ENCODE data around the gene ENTPD6. TPM values are rescaled to one million over a fixed set of nuclear protein-coding genes. Genes with fewer than 3 reads are reported as not detected.

Gene ENTPD6
- total RNA-seq, 2 experiments from 2014 or later = 47.7 to 48.2 TPM

GRCh38 chr20:25272223-25273000, 76.9 kb downstream of the ENTPD6 start:
- Mint-ChIP-seq H3K27me3 (no peaks in the 10 kb centered on the region), H3K27ac (no peak overlapping the region), H3K4me3 (no peak overlapping the region), H3K36me3 (ENCODE audit: low read depth) (peaks cover 6% of the 10 kb centered on the region), H3K9me3 (no peaks in the 10 kb centered on the region), H3K4me1 (no peaks in the 10 kb centered on the region)
- ChIA-PET CTCF (no interaction called here), POLR2A (no interaction called here)
- DNase-seq = no peak

DNA sequence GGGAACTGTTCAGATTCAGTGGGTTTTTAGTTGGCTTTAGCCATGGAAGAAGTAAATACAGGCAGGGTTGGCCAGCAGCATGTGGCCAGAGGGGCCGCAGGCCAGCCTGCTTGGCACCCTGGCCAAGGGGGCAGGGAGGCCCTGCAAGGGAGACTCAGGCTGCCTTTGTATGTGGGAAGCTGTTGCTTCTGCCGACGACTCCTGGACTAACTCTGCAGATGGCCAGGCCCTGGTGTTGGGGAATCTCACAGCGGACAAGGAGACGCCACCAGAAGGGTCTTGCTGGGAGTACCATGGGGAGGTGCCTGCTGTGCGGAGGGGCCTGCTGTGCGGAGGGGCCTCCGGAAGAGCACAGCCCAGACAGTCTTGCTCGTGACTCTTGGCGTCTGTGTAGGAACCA, 77.5 kb downstream of the ENTPD6 start:
- Mint-ChIP-seq H3K9me3 (no peaks in the 10 kb centered on the region), H3K4me3 (no peak overlapping the region), H3K4me1 (no peaks in the 10 kb centered on the region), H3K27me3 (no peaks in the 10 kb centered on the region), H3K27ac (no peak overlapping the region), H3K36me3 (ENCODE audit: low read depth) (peaks cover 6% of the 10 kb centered on the region)
- no peak for DNase-seq
- ChIA-PET CTCF (no interaction called here), POLR2A (no interaction called here)

DNA sequence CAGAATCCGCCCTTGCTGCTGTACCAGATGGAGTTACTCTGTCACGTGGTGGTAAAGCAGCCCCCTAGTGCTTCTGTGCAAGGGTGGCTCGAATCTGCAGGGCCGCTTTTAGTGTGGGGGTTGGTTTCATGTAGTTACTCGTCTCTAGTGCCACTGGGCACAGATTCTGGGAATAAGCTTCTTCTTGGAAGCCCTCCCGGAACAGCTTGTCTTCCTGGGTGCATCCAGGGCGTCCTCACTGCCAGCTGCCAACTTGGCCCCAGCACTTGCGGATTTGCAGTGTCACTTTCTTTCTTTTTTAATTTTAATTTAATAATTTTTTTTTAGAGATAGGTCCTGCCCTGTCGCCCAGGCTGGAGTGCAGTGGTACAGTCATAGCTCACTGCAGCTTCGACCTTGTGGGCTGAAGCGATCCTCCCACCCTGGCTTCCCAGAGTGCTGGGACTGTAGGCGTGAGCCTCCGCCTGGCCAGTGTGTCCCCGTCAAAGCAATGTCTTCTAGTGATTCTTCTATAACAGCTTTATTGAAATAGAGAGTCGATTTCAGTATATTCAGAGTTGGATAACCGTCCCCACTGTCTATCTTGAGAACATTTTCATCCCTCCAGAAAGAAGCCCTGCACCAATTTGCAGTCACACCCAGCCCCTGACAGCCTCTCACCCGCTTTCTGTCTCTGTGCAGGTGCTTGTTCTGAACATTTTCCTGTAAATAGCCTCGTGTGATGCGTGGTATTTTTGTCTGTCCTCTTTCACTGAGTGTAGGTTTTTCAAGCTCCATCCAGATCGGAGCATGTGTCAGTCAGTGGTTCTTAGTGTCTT, 78.2 kb downstream of the ENTPD6 start:
- H3K27me3 Mint-ChIP-seq = no peaks in the 10 kb centered on the region
- H3K36me3 Mint-ChIP-seq (ENCODE audit: low read depth) = peaks cover 6% of the 10 kb centered on the region
- DNase-seq = no peak
- H3K4me1 Mint-ChIP-seq = no peaks in the 10 kb centered on the region
- no peak overlapping the region for H3K4me3 Mint-ChIP-seq
- H3K27ac Mint-ChIP-seq = no peak overlapping the region
- H3K9me3 Mint-ChIP-seq = no peaks in the 10 kb centered on the region
- ChIA-PET CTCF (no interaction called here), POLR2A (interaction anchor here (0.7 kb wide), 1 partner anchor 26 kb away, joined by 4 read pairs; the partner anchor contains the start of gene PYGB)

GRCh38 chr20:25274481-25274880, 79.0 kb downstream of the ENTPD6 start:
- no peak overlapping the region for H3K27ac Mint-ChIP-seq
- no peaks in the 10 kb centered on the region for H3K27me3 Mint-ChIP-seq
- no peak for DNase-seq
- ChIA-PET CTCF (no interaction called here), POLR2A (no interaction called here)
- peaks cover 4% of the 10 kb centered on the region for H3K36me3 Mint-ChIP-seq (ENCODE audit: low read depth)
- no peak overlapping the region for H3K4me3 Mint-ChIP-seq
- no peaks in the 10 kb centered on the region for H3K4me1 Mint-ChIP-seq
- no peaks in the 10 kb centered on the region for H3K9me3 Mint-ChIP-seq

DNA sequence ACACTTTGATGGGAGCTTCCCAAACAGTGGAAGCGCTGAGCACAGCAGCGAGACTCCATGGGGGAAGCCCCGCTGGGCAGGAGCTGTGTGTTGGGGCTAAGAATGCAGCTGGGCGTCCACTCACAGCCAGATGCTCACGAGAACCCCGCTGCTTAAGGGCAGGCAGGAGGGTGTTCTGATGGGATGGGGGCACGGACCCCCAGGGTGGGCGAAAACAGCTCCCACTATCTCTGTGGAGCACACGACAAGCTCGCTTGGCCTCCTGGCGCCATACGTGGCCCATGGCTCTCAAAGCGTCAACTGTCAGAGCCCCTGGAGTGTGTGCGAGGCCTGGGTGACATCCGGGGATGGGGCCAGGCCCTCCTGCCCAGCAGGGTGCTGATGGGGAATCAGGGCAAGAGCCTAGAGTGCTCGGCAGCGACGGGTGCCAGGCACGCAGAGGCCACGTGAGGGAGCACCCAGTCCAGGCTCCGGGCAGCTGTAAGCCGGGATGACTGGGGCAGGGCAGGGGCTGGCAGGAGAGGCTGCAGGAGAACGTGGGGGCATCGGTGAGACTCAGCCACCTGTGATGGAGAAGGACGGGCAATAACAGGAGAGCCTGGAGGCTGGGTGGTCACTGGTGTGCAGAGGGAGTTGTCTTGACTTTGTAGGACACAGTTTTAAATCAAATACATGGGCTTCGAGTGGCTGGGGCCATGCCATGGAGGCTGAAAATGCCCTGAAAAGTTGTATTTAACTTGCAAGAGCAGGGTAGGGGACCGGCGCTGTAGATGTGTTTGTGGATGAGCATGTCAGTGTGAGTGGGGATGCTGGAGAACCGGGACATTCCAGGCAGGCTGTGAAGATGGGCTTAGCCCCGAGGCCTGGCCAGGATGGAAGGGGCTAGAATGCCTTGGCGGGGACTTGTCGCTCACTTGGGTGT, 79.6 kb downstream of the ENTPD6 start:
- ChIA-PET CTCF (no interaction called here), POLR2A (no interaction called here)
- no peak overlapping the region for H3K27ac Mint-ChIP-seq
- no peaks in the 10 kb centered on the region for H3K27me3 Mint-ChIP-seq
- H3K36me3 Mint-ChIP-seq (ENCODE audit: low read depth) = peaks cover 4% of the 10 kb centered on the region
- no peak overlapping the region for H3K4me3 Mint-ChIP-seq
- H3K9me3 Mint-ChIP-seq = no peaks in the 10 kb centered on the region
- H3K4me1 Mint-ChIP-seq = no peaks in the 10 kb centered on the region
- no peak for DNase-seq

DNA sequence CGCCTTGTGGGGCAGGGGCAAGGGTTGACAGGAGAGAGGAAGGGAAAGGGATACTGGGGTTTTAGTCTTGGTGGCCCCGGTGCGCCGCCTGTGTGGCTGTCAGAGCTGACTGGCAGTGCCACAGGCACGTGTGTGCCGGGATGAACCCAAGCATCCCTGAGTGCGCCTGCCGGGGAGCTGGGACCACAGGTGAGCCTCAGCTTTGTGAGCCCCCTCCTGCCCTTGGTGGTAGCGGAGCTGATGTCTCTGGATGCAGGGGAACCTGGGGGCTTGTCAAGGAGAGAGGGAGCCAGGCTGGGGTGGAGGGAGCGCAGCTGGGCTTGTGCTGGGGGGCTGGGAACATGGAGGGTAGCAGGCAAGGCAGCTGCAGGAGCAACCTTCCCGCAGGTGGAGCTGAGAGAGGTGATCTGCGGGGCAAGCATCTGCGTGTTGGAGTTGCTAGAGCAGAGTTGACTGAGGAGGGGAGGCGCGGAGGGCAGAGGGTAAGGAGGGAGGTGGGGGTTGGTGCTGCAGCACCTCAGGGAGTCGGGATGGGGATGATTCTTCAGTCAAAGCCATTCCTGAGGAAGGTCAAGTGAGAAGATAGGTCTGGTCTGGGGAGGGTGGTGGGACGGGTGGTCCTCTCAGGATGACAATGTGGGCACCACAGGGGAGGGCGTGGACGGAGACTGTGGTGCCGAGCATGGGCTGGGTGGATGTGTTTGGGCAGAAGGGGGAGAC, 80.5 kb downstream of the ENTPD6 start:
- Mint-ChIP-seq H3K36me3 (ENCODE audit: low read depth) (peaks cover 4% of the 10 kb centered on the region), H3K4me3 (no peak overlapping the region), H3K4me1 (no peaks in the 10 kb centered on the region), H3K27ac (no peak overlapping the region), H3K9me3 (no peaks in the 10 kb centered on the region), H3K27me3 (no peaks in the 10 kb centered on the region)
- CTCF ChIA-PET = no interaction called here
- POLR2A ChIA-PET = no interaction called here
- DNase-seq = no peak

Other genes starting within 250 kb of the ENTPD6 start
- 100 to 1,000 TPM; 178 to 182 TPM for gene CST7, start 246.4 kb upstream of the ENTPD6 start, total RNA-seq
- gene APMAP, start 203.0 kb upstream of the ENTPD6 start, total RNA-seq = 10 to 100 TPM; 44.1 to 46.5 TPM
- 10 to 100 TPM; 38.3 to 40.3 TPM for gene ACSS1, start 137.6 kb upstream of the ENTPD6 start, total RNA-seq
- gene VSX1, start 113.6 kb upstream of the ENTPD6 start, total RNA-seq = not detected
- 10 to 100 TPM; 28.4 to 29.8 TPM for gene PYGB, start 52.4 kb downstream of the ENTPD6 start, total RNA-seq
- gene ABHD12, start 195.1 kb downstream of the ENTPD6 start, total RNA-seq = 10 to 100 TPM; 30.8 to 31.7 TPM
- 10 to 100 TPM; 27.5 to 28.0 TPM for gene GINS1, start 212.0 kb downstream of the ENTPD6 start, total RNA-seq